NT2/D1 (cell line): ENCODE measurements around the gene CDH4.

ENCODE experiments used
- SUZ12 ChIP-seq: IDR thresholded peaks from 2 replicates; pipeline ENCODE4 v1.6.1; 2011; ENCODE audit not compliant: insufficient read length, insufficient read depth; ENCODE audit errors: extremely low read depth
- YY1 ChIP-seq: IDR thresholded peaks from 2 replicates; pipeline ENCODE4 v1.6.1; 2011; ENCODE audit not compliant: insufficient read length, insufficient read depth
- ZNF274 ChIP-seq: IDR thresholded peaks from 2 replicates; pipeline ENCODE4 v1.6.1; 2011; ENCODE audit warnings: mild to moderate bottlenecking, low read depth, low read length

- TF ChIP-seq YY1 (no peak), SUZ12 (no peak), ZNF274 (no peak)
Observed at GRCh38 chr20:61252601-61253263, 671 bp downstream of the CDH4 start.
